Tibial nerve (tissue), 3 donors: ENCODE measurements around the gene RRM2.

Experiments
- POLR2A ChIP-seq, 2 donors: fragments of 450-650 bp; IDR thresholded peaks; one replicate each; pipeline ENCODE4 v1.6.1; 2017; ENCODE audit warnings: antibody characterized with exemption in 2 of 2, mild to moderate bottlenecking in 2 of 2, moderate library complexity in 2 of 2
- TF ChIP-seq, protein P1 (sequence below), 5 experiments: fragments of 200-600 bp in 3 of 5; fragments of 450-650 bp in 2 of 5; sonication (generic) in 3 of 5; IDR thresholded peaks; one replicate each; pipeline ENCODE4 v1.5.1; 2016 to 2019; ENCODE audit warnings: antibody characterized with exemption in 5 of 5, mild to moderate bottlenecking in 3 of 5, moderate library complexity in 2 of 5

GRCh38 chr2:10085668-10086059, 36.9 kb upstream of the RRM2 start:
- no peak for TF ChIP-seq POLR2A (IDR thresholded peaks at IDR 0.05)
- TF ChIP-seq, protein P1, sequence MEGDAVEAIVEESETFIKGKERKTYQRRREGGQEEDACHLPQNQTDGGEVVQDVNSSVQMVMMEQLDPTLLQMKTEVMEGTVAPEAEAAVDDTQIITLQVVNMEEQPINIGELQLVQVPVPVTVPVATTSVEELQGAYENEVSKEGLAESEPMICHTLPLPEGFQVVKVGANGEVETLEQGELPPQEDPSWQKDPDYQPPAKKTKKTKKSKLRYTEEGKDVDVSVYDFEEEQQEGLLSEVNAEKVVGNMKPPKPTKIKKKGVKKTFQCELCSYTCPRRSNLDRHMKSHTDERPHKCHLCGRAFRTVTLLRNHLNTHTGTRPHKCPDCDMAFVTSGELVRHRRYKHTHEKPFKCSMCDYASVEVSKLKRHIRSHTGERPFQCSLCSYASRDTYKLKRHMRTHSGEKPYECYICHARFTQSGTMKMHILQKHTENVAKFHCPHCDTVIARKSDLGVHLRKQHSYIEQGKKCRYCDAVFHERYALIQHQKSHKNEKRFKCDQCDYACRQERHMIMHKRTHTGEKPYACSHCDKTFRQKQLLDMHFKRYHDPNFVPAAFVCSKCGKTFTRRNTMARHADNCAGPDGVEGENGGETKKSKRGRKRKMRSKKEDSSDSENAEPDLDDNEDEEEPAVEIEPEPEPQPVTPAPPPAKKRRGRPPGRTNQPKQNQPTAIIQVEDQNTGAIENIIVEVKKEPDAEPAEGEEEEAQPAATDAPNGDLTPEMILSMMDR (IDR thresholded peaks at IDR 0.05), result no peak
